ENCODE results near the gene ZNF410. TPM values are rescaled to one million over a fixed set of nuclear protein-coding genes. Genes with fewer than 3 reads are reported as not detected.

The ZNF410 gene
- total RNA-seq, 1 donor from 2014 or later = 55.1 TPM

DNA sequence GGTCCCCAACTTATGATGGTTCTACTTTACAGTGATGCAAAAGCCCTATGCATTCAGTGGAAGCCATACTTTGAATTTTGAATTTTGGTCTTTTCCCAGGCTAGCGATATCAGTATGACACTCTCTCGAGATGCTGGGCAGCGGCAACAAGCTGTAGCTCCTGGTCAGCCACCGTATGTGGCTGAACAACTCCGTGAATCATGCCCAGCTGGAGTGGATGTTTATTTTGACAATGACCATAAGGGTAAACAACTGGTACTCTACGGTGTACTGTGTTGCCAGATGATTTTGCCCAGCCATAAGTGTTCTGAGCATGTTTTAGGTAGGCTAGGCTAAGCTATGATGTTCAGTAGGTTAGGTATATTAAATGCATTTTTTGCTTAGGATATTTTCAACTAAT is 8.2 kb upstream of the ZNF410 start:
- TF ChIP-seq, protein P1, sequence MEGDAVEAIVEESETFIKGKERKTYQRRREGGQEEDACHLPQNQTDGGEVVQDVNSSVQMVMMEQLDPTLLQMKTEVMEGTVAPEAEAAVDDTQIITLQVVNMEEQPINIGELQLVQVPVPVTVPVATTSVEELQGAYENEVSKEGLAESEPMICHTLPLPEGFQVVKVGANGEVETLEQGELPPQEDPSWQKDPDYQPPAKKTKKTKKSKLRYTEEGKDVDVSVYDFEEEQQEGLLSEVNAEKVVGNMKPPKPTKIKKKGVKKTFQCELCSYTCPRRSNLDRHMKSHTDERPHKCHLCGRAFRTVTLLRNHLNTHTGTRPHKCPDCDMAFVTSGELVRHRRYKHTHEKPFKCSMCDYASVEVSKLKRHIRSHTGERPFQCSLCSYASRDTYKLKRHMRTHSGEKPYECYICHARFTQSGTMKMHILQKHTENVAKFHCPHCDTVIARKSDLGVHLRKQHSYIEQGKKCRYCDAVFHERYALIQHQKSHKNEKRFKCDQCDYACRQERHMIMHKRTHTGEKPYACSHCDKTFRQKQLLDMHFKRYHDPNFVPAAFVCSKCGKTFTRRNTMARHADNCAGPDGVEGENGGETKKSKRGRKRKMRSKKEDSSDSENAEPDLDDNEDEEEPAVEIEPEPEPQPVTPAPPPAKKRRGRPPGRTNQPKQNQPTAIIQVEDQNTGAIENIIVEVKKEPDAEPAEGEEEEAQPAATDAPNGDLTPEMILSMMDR (IDR thresholded peaks at IDR 0.05) = no peak
- TF ChIP-seq EZH2 (IDR thresholded peaks at IDR 0.05) (no peak), EZH2phosphoT487 (IDR thresholded peaks at IDR 0.05) (no peak)
- Histone ChIP-seq H3K79me2 (ENCODE audit: low read depth) (no peaks in the 10 kb centered on the region), H3K27ac (no peak overlapping the region), H3K4me3 (no peak overlapping the region), H3K9me3 (ENCODE audit: low read depth) (no peaks in the 10 kb centered on the region), H3K4me2 (no peak overlapping the region), H3K4me1 (no peaks in the 10 kb centered on the region), H3K36me3 (peaks cover 6% of the 10 kb centered on the region), H2AFZ (replicated peaks) (no peak overlapping the region), H3F3A (ENCODE audit: low read depth) (no peaks in the 10 kb centered on the region), H3K9ac (peak overlapping the region; percentile 42), H3K27me3 (no peaks in the 10 kb centered on the region), H4K20me1 (ENCODE audit: low read depth) (no peaks in the 10 kb centered on the region)
- H3K36me3 Mint-ChIP-seq = peaks cover 8% of the 10 kb centered on the region
- no peaks in the 10 kb centered on the region for H3K4me1 Mint-ChIP-seq
- no peak overlapping the region for H3K4me3 Mint-ChIP-seq
- DNase-seq (ENCODE audit: low spot score) = no peak
- H3K27me3 Mint-ChIP-seq (ENCODE audit: insufficient read depth, low read depth) = no peaks in the 10 kb centered on the region
- no peaks in the 10 kb centered on the region for H3K9me3 Mint-ChIP-seq
- H3K27ac Mint-ChIP-seq = no peak overlapping the region

DNA sequence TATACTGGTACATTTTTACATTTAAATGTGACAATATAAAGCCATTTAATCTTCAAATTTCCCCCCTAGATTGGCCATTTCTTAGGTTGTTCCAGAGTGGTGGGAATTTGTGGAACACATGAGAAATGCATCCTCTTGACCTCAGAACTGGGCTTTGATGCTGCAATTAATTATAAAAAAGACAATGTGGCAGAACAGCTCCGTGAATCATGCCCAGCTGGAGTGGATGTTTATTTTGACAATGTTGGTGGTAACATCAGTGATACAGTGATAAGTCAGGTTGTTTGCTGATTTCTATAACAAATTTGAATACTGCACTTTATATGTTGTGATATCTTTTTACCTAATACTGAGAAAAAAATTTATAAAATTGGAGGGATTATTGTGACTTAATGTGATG is 7.6 kb upstream of the ZNF410 start:
- H3K27me3 ChIP-seq = no peaks in the 10 kb centered on the region
- peaks cover 8% of the 10 kb centered on the region for H3K36me3 Mint-ChIP-seq
- H2AFZ ChIP-seq (replicated peaks) = no peak overlapping the region
- H3K9me3 ChIP-seq (ENCODE audit: low read depth) = no peaks in the 10 kb centered on the region
- no peaks in the 10 kb centered on the region for H3K4me1 Mint-ChIP-seq
- no peak for DNase-seq (ENCODE audit: low spot score)
- H3F3A ChIP-seq (ENCODE audit: low read depth) = no peaks in the 10 kb centered on the region
- no peaks in the 10 kb centered on the region for H4K20me1 ChIP-seq (ENCODE audit: low read depth)
- H3K79me2 ChIP-seq (ENCODE audit: low read depth) = no peaks in the 10 kb centered on the region
- no peak overlapping the region for H3K4me3 Mint-ChIP-seq
- no peak overlapping the region for H3K27ac Mint-ChIP-seq
- H3K9me3 Mint-ChIP-seq = no peaks in the 10 kb centered on the region
- H3K36me3 ChIP-seq = peaks cover 2% of the 10 kb centered on the region
- no peak overlapping the region for H3K4me3 ChIP-seq
- TF ChIP-seq EZH2phosphoT487 (IDR thresholded peaks at IDR 0.05) = no peak
- peak overlapping the region; percentile 32 for H3K9ac ChIP-seq
- H3K4me1 ChIP-seq = no peaks in the 10 kb centered on the region
- H3K4me2 ChIP-seq = no peak overlapping the region
- peaks cover 2% of the 10 kb centered on the region for H3K27me3 Mint-ChIP-seq (ENCODE audit: insufficient read depth, low read depth)
- no peak overlapping the region for H3K27ac ChIP-seq

DNA sequence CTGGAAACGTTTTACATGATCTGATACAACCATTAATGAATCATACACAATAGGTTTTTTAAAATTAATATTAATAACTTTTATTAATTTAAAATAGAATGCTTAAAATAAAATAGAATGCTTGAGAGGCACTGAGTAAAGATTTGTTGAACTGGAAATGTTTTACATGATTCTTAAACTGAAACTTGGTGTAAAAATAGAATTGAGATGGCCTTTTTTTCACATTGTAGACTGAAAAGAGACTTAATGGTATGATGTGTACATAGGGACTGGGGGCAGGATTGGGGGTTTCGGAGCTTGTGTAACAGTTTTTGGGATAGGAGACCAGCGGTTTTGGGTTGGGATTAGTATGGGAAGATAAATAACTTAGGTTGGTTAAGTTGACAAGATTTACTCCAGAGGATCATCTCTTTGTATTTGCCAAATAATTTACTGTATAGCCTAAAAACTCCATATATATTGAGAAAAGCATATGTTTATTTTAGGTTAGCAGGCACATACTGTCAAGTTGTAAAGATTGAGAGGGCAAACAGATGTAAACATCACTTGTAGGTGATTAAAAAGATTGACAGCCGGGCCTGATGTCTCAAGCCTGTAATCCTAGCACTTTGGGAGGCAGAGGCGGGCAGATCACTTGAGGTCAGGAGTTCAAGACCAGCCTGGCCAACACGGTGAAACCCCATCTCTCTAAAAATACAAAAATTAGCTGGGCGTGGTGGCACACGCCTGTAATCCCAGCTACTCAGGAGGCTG is 2.0 kb upstream of the ZNF410 start:
- Mint-ChIP-seq H3K9me3 (no peaks in the 10 kb centered on the region), H3K4me3 (peak overlapping the region; percentile 95), H3K36me3 (peaks cover 5% of the 10 kb centered on the region), H3K27ac (no peak overlapping the region), H3K27me3 (ENCODE audit: insufficient read depth, low read depth) (peaks cover 2% of the 10 kb centered on the region), H3K4me1 (peaks cover 35% of the 10 kb centered on the region)
- H3K9ac ChIP-seq = no peak overlapping the region
- no peak for TF ChIP-seq EZH2 (IDR thresholded peaks at IDR 0.05)
- TF ChIP-seq, protein P1 (IDR thresholded peaks at IDR 0.05) = no peak
- no peak for TF ChIP-seq EZH2phosphoT487 (IDR thresholded peaks at IDR 0.05)
- peak overlapping the region; percentile 94 for H3K4me2 ChIP-seq
- no peak overlapping the region for H2AFZ ChIP-seq (replicated peaks)
- no peaks in the 10 kb centered on the region for H3K27me3 ChIP-seq
- H3K4me1 ChIP-seq = peaks cover 10% of the 10 kb centered on the region
- H3K9me3 ChIP-seq (ENCODE audit: low read depth) = no peaks in the 10 kb centered on the region
- DNase-seq (ENCODE audit: low spot score) = no peak
- no peak overlapping the region for H3K4me3 ChIP-seq
- peaks cover 29% of the 10 kb centered on the region for H3F3A ChIP-seq (ENCODE audit: low read depth)
- peaks cover 11% of the 10 kb centered on the region for H4K20me1 ChIP-seq (ENCODE audit: low read depth)
- peaks cover 44% of the 10 kb centered on the region for H3K79me2 ChIP-seq (ENCODE audit: low read depth)
- no peak overlapping the region for H3K27ac ChIP-seq
- H3K36me3 ChIP-seq = no peaks in the 10 kb centered on the region

DNA sequence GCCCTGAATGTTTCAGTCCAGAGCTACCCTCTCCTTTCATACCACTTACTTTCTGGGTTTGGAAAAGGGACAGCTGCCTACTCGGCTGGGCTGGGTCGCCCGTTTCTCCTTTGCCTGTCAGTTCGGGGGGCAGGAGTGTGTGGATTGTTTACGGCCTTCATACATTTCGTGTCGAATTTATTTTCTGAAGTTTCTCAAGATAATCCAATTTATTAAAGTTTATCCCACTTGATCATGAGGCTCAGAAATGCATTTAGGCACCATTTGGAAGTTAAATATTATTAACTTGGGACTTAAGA is 608 bp downstream of the ZNF410 start:
- Histone ChIP-seq H3K27me3 (no peaks in the 10 kb centered on the region), H3F3A (ENCODE audit: low read depth) (peaks cover 29% of the 10 kb centered on the region), H3K79me2 (ENCODE audit: low read depth) (peaks cover 71% of the 10 kb centered on the region), H3K27ac (peak overlapping the region; percentile 89), H3K9me3 (ENCODE audit: low read depth) (no peaks in the 10 kb centered on the region), H3K9ac (peak overlapping the region; percentile 76), H4K20me1 (ENCODE audit: low read depth) (peaks cover 21% of the 10 kb centered on the region), H3K36me3 (no peaks in the 10 kb centered on the region), H3K4me1 (peaks cover 10% of the 10 kb centered on the region), H3K4me3 (peak overlapping the region; percentile 82), H3K4me2 (peak overlapping the region; percentile 94), H2AFZ (replicated peaks) (peak overlapping the region; percentile 89)
- Mint-ChIP-seq H3K27me3 (ENCODE audit: insufficient read depth, low read depth) (peaks cover 2% of the 10 kb centered on the region), H3K4me1 (peaks cover 35% of the 10 kb centered on the region), H3K36me3 (peaks cover 5% of the 10 kb centered on the region), H3K9me3 (no peaks in the 10 kb centered on the region), H3K27ac (peak overlapping the region; percentile 52), H3K4me3 (peak overlapping the region; percentile 95)
- TF ChIP-seq EZH2phosphoT487 (IDR thresholded peaks at IDR 0.05) (no peak), EZH2 (IDR thresholded peaks at IDR 0.05) (no peak)
- TF ChIP-seq, protein P1 (IDR thresholded peaks at IDR 0.05) = no peak
- DNase-seq (ENCODE audit: low spot score) = no peak
